ENCODE measurements around the gene SALL4.
A peak's percentile ranks its signal among the peaks of the same experiment; 100 is the strongest.

The SALL4 gene

GRCh38 chr20:51801823-51802123 is 548 bp downstream of the SALL4 start:
- peak overlapping the region; percentile 99 for H3K4me3 ChIP-seq (ENCODE audit: extremely low read depth, insufficient read depth, low read length, poor library complexity, severe bottlenecking)
- peak overlapping the region; percentile 86 for H3K27ac ChIP-seq (ENCODE audit: low read depth, low read length, severe bottlenecking)
- H3K9me3 ChIP-seq (ENCODE audit: control insufficient read depth, low read length): no peaks in the 10 kb centered on the region
- H3K36me3 ChIP-seq (ENCODE audit: control insufficient read depth, insufficient read depth, low read length): peaks cover under 1% of the 10 kb centered on the region
- H3K4me1 ChIP-seq (ENCODE audit: control insufficient read depth, insufficient read depth, low read length, poor library complexity, severe bottlenecking): peaks cover 10% of the 10 kb centered on the region
- 3 to 5% methylated on average over 5 to 6 of the region's 8 CpGs for WGBS, 2 experiments (ENCODE audit: insufficient coverage in 2 of 2)

- peaks cover 5% of the 10 kb centered on the region for H3K36me3 ChIP-seq (ENCODE audit: control insufficient read depth, insufficient read depth, low read length)
- H3K27ac ChIP-seq (ENCODE audit: low read depth, low read length, severe bottlenecking): peak overlapping the region; percentile 86
- H3K9me3 ChIP-seq (ENCODE audit: control insufficient read depth, low read length): no peaks in the 10 kb centered on the region
- peaks cover 15% of the 10 kb centered on the region for H3K4me1 ChIP-seq (ENCODE audit: control insufficient read depth, insufficient read depth, low read length, poor library complexity, severe bottlenecking)
- WGBS, 2 experiments (ENCODE audit: insufficient coverage in 2 of 2): 0% methylated on average over 34 to 36 of the region's 59 CpGs
- peak overlapping the region; percentile 99 for H3K4me3 ChIP-seq (ENCODE audit: extremely low read depth, insufficient read depth, low read length, poor library complexity, severe bottlenecking)
Measured at GRCh38 chr20:51801122-51801822, 1.0 kb downstream of the SALL4 start.

DNA sequence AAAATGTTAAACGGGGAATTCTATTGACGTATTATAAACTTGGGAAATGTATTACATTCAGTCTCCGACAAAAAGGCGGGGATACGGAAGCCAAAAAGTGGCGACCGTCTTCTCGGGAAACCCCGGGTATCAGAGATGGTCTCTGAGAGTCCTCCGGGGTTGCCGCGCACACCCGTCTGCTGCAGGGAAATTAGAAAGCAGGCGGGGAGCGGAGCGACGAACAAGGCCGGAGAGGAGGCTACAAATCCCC is 1.5 kb downstream of the SALL4 start:
- peak overlapping the region; percentile 86 for H3K27ac ChIP-seq (ENCODE audit: low read depth, low read length, severe bottlenecking)
- peaks cover 8% of the 10 kb centered on the region for H3K36me3 ChIP-seq (ENCODE audit: control insufficient read depth, insufficient read depth, low read length)
- peaks cover 20% of the 10 kb centered on the region for H3K4me1 ChIP-seq (ENCODE audit: control insufficient read depth, insufficient read depth, low read length, poor library complexity, severe bottlenecking)
- no peaks in the 10 kb centered on the region for H3K9me3 ChIP-seq (ENCODE audit: control insufficient read depth, low read length)
- peak overlapping the region; percentile 99 for H3K4me3 ChIP-seq (ENCODE audit: extremely low read depth, insufficient read depth, low read length, poor library complexity, severe bottlenecking)
- WGBS, 2 experiments (ENCODE audit: insufficient coverage in 2 of 2): 0% methylated on average over 9 to 12 of the region's 18 CpGs

- H3K9me3 ChIP-seq (ENCODE audit: control insufficient read depth, low read length): no peaks in the 10 kb centered on the region
- H3K4me1 ChIP-seq (ENCODE audit: control insufficient read depth, insufficient read depth, low read length, poor library complexity, severe bottlenecking): peaks cover 22% of the 10 kb centered on the region
- peaks cover 13% of the 10 kb centered on the region for H3K36me3 ChIP-seq (ENCODE audit: control insufficient read depth, insufficient read depth, low read length)
- H3K4me3 ChIP-seq (ENCODE audit: extremely low read depth, insufficient read depth, low read length, poor library complexity, severe bottlenecking): peak overlapping the region; percentile 99
- 0 to 1% methylated on average over 13 to 18 of the region's 44 CpGs for WGBS, 2 experiments (ENCODE audit: insufficient coverage in 2 of 2)
- peak overlapping the region; percentile 88 for H3K27ac ChIP-seq (ENCODE audit: low read depth, low read length, severe bottlenecking)
Measured at GRCh38 chr20:51800060-51800871, 2.1 kb downstream of the SALL4 start.

GRCh38 chr20:51799401-51799860 is 2.9 kb downstream of the SALL4 start:
- H3K27ac ChIP-seq (ENCODE audit: low read depth, low read length, severe bottlenecking): peak overlapping the region; percentile 88
- H3K9me3 ChIP-seq (ENCODE audit: control insufficient read depth, low read length): no peaks in the 10 kb centered on the region
- WGBS, 2 experiments (ENCODE audit: insufficient coverage in 2 of 2): 0 to 7% methylated on average over 5 to 7 of the region's 10 CpGs
- peak overlapping the region; percentile 99 for H3K4me3 ChIP-seq (ENCODE audit: extremely low read depth, insufficient read depth, low read length, poor library complexity, severe bottlenecking)
- peaks cover 22% of the 10 kb centered on the region for H3K4me1 ChIP-seq (ENCODE audit: control insufficient read depth, insufficient read depth, low read length, poor library complexity, severe bottlenecking)
- H3K36me3 ChIP-seq (ENCODE audit: control insufficient read depth, insufficient read depth, low read length): peaks cover 21% of the 10 kb centered on the region

GRCh38 chr20:51797357-51798025 is 4.8 kb downstream of the SALL4 start:
- Histone ChIP-seq H3K36me3 (ENCODE audit: control insufficient read depth, insufficient read depth, low read length) (peaks cover 37% of the 10 kb centered on the region), H3K27ac (ENCODE audit: low read depth, low read length, severe bottlenecking) (peak overlapping the region; percentile 88), H3K4me1 (ENCODE audit: control insufficient read depth, insufficient read depth, low read length, poor library complexity, severe bottlenecking) (peaks cover 22% of the 10 kb centered on the region), H3K4me3 (ENCODE audit: extremely low read depth, insufficient read depth, low read length, poor library complexity, severe bottlenecking) (peak overlapping the region; percentile 99), H3K9me3 (ENCODE audit: control insufficient read depth, low read length) (no peaks in the 10 kb centered on the region)
- 0% methylated on average over 1 of the region's 3 CpGs for WGBS, 2 experiments (ENCODE audit: insufficient coverage in 2 of 2)

GRCh38 chr20:51796340-51796739 is 6.0 kb downstream of the SALL4 start:
- Histone ChIP-seq H3K4me3 (ENCODE audit: extremely low read depth, insufficient read depth, low read length, poor library complexity, severe bottlenecking) (no peak overlapping the region), H3K4me1 (ENCODE audit: control insufficient read depth, insufficient read depth, low read length, poor library complexity, severe bottlenecking) (peaks cover 22% of the 10 kb centered on the region), H3K27ac (ENCODE audit: low read depth, low read length, severe bottlenecking) (no peak overlapping the region), H3K36me3 (ENCODE audit: control insufficient read depth, insufficient read depth, low read length) (peaks cover 48% of the 10 kb centered on the region), H3K9me3 (ENCODE audit: control insufficient read depth, low read length) (no peaks in the 10 kb centered on the region)
- WGBS, 2 experiments (ENCODE audit: insufficient coverage in 2 of 2): 82 to 89% methylated on average over 3 of the region's 3 CpGs

DNA sequence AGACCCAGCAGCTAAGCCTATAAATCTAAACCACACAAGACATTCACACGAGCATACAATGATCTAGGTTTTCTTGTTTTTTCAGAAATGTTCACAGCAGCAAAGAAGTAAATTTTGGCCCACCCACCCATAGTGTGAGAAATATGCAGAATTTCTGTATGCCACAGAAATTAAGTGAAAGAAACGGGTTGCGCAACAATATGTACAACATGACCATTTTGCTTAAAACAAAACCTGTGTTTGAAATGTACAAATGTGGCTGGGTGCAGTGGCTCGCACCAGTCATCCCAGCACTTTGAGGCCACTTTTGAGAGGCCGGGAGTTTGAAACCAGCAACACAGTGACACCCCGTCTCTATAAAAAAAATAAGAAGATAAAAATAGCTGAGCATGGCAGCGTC is 9.4 kb downstream of the SALL4 start:
- H3K27ac ChIP-seq (ENCODE audit: low read depth, low read length, severe bottlenecking): no peak overlapping the region
- 86 to 95% methylated on average over 3 to 4 of the region's 7 CpGs for WGBS, 2 experiments (ENCODE audit: insufficient coverage in 2 of 2)
- peaks cover 13% of the 10 kb centered on the region for H3K4me1 ChIP-seq (ENCODE audit: control insufficient read depth, insufficient read depth, low read length, poor library complexity, severe bottlenecking)
- peaks cover 81% of the 10 kb centered on the region for H3K36me3 ChIP-seq (ENCODE audit: control insufficient read depth, insufficient read depth, low read length)
- H3K9me3 ChIP-seq (ENCODE audit: control insufficient read depth, low read length): no peaks in the 10 kb centered on the region
- no peak overlapping the region for H3K4me3 ChIP-seq (ENCODE audit: extremely low read depth, insufficient read depth, low read length, poor library complexity, severe bottlenecking)

DNA sequence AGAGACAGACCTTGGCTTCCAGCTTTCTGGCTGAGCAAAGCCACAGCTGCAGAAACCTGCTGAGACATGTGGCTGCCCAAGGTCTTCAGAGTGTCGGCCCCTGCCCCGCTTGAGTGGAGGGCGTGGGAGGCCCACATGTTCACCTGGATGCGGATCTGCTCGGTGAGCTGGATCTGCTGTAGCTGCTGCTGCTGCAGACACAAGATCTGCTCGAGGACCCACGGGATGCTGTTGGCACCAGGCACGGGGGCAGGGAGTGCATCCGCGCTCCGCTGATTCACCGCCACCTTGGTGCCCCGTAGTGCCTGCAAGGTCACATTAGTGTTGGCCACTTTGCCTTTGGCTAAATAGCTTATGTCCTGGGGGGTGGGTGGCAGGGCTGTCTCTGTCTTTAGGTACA is 10.7 kb downstream of the SALL4 start:
- H3K36me3 ChIP-seq (ENCODE audit: control insufficient read depth, insufficient read depth, low read length): peaks cover 93% of the 10 kb centered on the region
- 98% methylated on average over 13 of the region's 13 CpGs for WGBS, 2 experiments (ENCODE audit: insufficient coverage in 2 of 2)
- H3K27ac ChIP-seq (ENCODE audit: low read depth, low read length, severe bottlenecking): no peak overlapping the region
- no peak overlapping the region for H3K4me3 ChIP-seq (ENCODE audit: extremely low read depth, insufficient read depth, low read length, poor library complexity, severe bottlenecking)
- H3K4me1 ChIP-seq (ENCODE audit: control insufficient read depth, insufficient read depth, low read length, poor library complexity, severe bottlenecking): peaks cover 11% of the 10 kb centered on the region
- no peaks in the 10 kb centered on the region for H3K9me3 ChIP-seq (ENCODE audit: control insufficient read depth, low read length)

- H3K4me3 ChIP-seq (ENCODE audit: extremely low read depth, insufficient read depth, low read length, poor library complexity, severe bottlenecking): no peak overlapping the region
- peaks cover 95% of the 10 kb centered on the region for H3K36me3 ChIP-seq (ENCODE audit: control insufficient read depth, insufficient read depth, low read length)
- no peak overlapping the region for H3K27ac ChIP-seq (ENCODE audit: low read depth, low read length, severe bottlenecking)
- WGBS, 2 experiments (ENCODE audit: insufficient coverage in 2 of 2): 96 to 98% methylated on average over 17 of the region's 17 CpGs
- no peaks in the 10 kb centered on the region for H3K4me1 ChIP-seq (ENCODE audit: control insufficient read depth, insufficient read depth, low read length, poor library complexity, severe bottlenecking)
- no peaks in the 10 kb centered on the region for H3K9me3 ChIP-seq (ENCODE audit: control insufficient read depth, low read length)
Measured at GRCh38 chr20:51790256-51790655, 12.1 kb downstream of the SALL4 start.
